Colonic mucosa (tissue), 4 donors: ENCODE results near the gene OR13C2. TPM values are rescaled to one million over a fixed set of nuclear protein-coding genes. Genes with fewer than 3 reads are reported as not detected.
"Not testable (repeated sequence)": the region's sequence is repeated elsewhere in the genome, so short reads cannot be mapped to it uniquely, and the experiment has no call there.

Experiments used
- DNase-seq: peaks from one replicate; pipeline ENCODE4 v3.0.0-alpha.2; 2020
- H3K27ac ChIP-seq: fragments of 200-600 bp; one replicate; pipeline ENCODE4 v1.8.0; 2021
- H3K27me3 ChIP-seq: fragments of 200-600 bp; one replicate; pipeline ENCODE4 v1.8.0; 2021
- H3K36me3 ChIP-seq: fragments of 200-600 bp; one replicate; pipeline ENCODE4 v1.8.0; 2021
- H3K4me1 ChIP-seq: fragments of 200-600 bp; one replicate; pipeline ENCODE4 v1.8.0; 2021; ENCODE audit warnings: mild to moderate bottlenecking
- H3K4me3 ChIP-seq: fragments of 200-600 bp; one replicate; pipeline ENCODE4 v1.8.0; 2021
- H3K9ac ChIP-seq, 2 donors: one replicate each; pipeline ENCODE4 v1.7.0; 2013; ENCODE audit warnings: control low read depth in 2 of 2, low read depth in 2 of 2, low read length in 2 of 2
- H3K9me3 ChIP-seq: fragments of 200-600 bp; one replicate; pipeline ENCODE4 v1.8.0; 2021
- intact Hi-C: fragments of 100-400 bp; cut with DNase I; formaldehyde crosslinking; loops from one replicate; pipeline ENCODE4 v1.14.1; 2022
- total RNA-seq, 2 donors: library from RNA; stranded (reverse); fragmentation: NEBNext Ultra II Directional in 1 of 2; extraction: Animal tissue kit (Norgen Biotek cat#: 25700) in 1 of 2; gene quantifications; one replicate each; pipeline ENCODE4 v1.2.1, GENCODE V29; 2021
- TF ChIP-seq, protein P1 (sequence below): fragments of 200-600 bp; IDR thresholded peaks from one replicate; pipeline ENCODE4 v1.8.0; 2022; ENCODE audit warnings: antibody characterized with exemption, mild to moderate bottlenecking
- donor health status: healthy.
- donor health status: DM: no; HTN: no; CAD: no.
- donor health status: DM: no; HTN: no; CAD: no.

OR13C2 gene
- not detected for total RNA-seq

DNA sequence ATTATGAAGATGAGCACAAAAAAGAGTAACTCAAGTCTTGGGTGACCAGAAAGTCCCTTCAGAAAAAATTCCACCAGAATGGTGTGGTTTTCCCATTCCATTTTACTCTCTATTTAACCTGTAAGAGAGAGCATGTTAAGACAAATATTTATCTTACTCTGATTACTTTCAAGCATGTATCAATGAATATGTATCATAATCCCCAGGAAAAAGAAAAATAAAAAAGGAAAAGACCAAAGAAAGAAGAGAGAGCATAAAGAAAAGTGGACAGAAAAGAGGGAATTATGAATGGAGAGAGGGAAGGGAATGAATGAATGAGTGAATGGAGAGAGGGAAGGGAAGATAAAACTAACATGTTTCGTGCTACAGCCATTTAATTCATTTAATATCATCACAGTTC is at the start of gene OR13C2:
Gene OR13C2 (minus strand): TSS at position 101 of the 400 bp plus-strand sequence. CDS start 0 bp downstream, at position 101.
- intact Hi-C loops, DNase-seq, H3K4me1 ChIP-seq, H3K4me3 ChIP-seq, H3K27ac ChIP-seq, H3K27me3 ChIP-seq, H3K36me3 ChIP-seq, H3K9ac ChIP-seq, H3K9me3 ChIP-seq: not testable (repeated sequence)

- no peak overlapping the region for H3K4me3 ChIP-seq
- intact Hi-C loops = no loop called here
- DNase-seq = no peak
- no peaks in the 10 kb centered on the region for H3K27me3 ChIP-seq
- H3K4me1 ChIP-seq = no peaks in the 10 kb centered on the region
- H3K36me3 ChIP-seq = no peaks in the 10 kb centered on the region
- no peaks in the 10 kb centered on the region for H3K9me3 ChIP-seq
- no peak overlapping the region for H3K9ac ChIP-seq
- TF ChIP-seq, protein P1, sequence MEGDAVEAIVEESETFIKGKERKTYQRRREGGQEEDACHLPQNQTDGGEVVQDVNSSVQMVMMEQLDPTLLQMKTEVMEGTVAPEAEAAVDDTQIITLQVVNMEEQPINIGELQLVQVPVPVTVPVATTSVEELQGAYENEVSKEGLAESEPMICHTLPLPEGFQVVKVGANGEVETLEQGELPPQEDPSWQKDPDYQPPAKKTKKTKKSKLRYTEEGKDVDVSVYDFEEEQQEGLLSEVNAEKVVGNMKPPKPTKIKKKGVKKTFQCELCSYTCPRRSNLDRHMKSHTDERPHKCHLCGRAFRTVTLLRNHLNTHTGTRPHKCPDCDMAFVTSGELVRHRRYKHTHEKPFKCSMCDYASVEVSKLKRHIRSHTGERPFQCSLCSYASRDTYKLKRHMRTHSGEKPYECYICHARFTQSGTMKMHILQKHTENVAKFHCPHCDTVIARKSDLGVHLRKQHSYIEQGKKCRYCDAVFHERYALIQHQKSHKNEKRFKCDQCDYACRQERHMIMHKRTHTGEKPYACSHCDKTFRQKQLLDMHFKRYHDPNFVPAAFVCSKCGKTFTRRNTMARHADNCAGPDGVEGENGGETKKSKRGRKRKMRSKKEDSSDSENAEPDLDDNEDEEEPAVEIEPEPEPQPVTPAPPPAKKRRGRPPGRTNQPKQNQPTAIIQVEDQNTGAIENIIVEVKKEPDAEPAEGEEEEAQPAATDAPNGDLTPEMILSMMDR = no peak
- H3K27ac ChIP-seq = no peak overlapping the region
These were observed 30.0 kb upstream of the OR13C2 start for GRCh38 chr9:104635456-104635855.

- Histone ChIP-seq H3K9me3 (no peaks in the 10 kb centered on the region), H3K36me3 (no peaks in the 10 kb centered on the region), H3K27me3 (no peaks in the 10 kb centered on the region), H3K4me1 (no peaks in the 10 kb centered on the region), H3K9ac (no peak overlapping the region), H3K4me3 (no peak overlapping the region), H3K27ac (no peak overlapping the region)
- no peak for DNase-seq
- intact Hi-C loops = no loop called here
- TF ChIP-seq, protein P1 = no peak
These were observed 28.6 kb upstream of the OR13C2 start for GRCh38 chr9:104633976-104634520.

GRCh38 chr9:104625964-104626363 is 20.5 kb upstream of the OR13C2 start:
- H3K9ac ChIP-seq, H3K4me3 ChIP-seq, H3K27me3 ChIP-seq, DNase-seq, H3K4me1 ChIP-seq, H3K27ac ChIP-seq, H3K9me3 ChIP-seq, H3K36me3 ChIP-seq, intact Hi-C loops: not testable (repeated sequence)

- Histone ChIP-seq H3K9me3 (no peaks in the 10 kb centered on the region), H3K4me1 (no peaks in the 10 kb centered on the region), H3K27ac (no peak within 1 kb of the TSS), H3K4me3 (no peak within 1 kb of the TSS), H3K36me3 (no peaks in the 10 kb centered on the region), H3K9ac (no peak within 1 kb of the TSS), H3K27me3 (no peaks in the 10 kb centered on the region)
- intact Hi-C loops = no loop called here
- TF ChIP-seq, protein P1 = no peak
- DNase-seq = no peak
These were observed 12.7 kb upstream of the OR13C2 start, which contains the start of gene OR13C9 for GRCh38 chr9:104618104-104618503. Gene OR13C9 (minus strand): TSS chr9:104618204. CDS start chr9:104618204, 0 bp downstream.

DNA sequence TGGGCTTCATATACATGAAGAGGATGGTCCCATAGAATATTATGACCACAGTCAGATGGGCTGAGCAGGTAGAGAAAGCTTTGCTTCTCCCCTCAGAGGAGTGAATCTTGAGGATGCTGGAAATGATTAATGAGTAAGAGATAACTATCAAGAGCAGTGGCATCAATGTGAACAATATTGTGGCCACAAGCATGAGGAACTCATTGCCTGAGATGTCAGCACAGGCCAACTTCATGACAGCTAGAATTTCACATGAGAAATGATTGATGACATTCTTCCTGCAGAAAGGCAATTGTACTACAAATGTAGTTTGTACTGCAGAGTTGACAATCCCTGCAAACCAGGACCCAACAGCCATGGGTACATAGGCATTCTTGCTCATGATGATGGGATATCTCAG is 12.0 kb upstream of the OR13C2 start:
- H3K36me3 ChIP-seq = no peaks in the 10 kb centered on the region
- H3K4me1 ChIP-seq = no peaks in the 10 kb centered on the region
- TF ChIP-seq, protein P1 = no peak
- no peaks in the 10 kb centered on the region for H3K9me3 ChIP-seq
- H3K9ac ChIP-seq = no peak overlapping the region
- intact Hi-C loops = no loop called here
- no peak overlapping the region for H3K27ac ChIP-seq
- H3K4me3 ChIP-seq = no peak overlapping the region
- no peak for DNase-seq
- H3K27me3 ChIP-seq = no peaks in the 10 kb centered on the region
